HG03039 (cell line): Measurements from ENCODE around the gene NUP155.
"Not testable (repeated sequence)": the region's sequence is repeated elsewhere in the genome, so short reads cannot be mapped to it uniquely, and the experiment has no call there.

Experiments
- ATAC-seq: cut with Tn5 transposase; IDR thresholded peaks from one replicate; pipeline ENCODE4 v1.9.1; 2021; ENCODE audit warnings: mild to moderate bottlenecking, moderate library complexity; ENCODE audit not compliant: unreplicated experiment

NUP155 gene

GRCh38 chr5:37370864-37371726, at the start of gene NUP155:
Gene NUP155 (minus strand): TSS chr5:37371106. CDS start chr5:37370977, 129 bp downstream.
- ATAC-seq: peak; percentile 95

GRCh38 chr5:37417347-37417746, 46.4 kb upstream of the NUP155 start:
- ATAC-seq: no peak

- ATAC-seq: not testable (repeated sequence)
These were observed 44.5 kb upstream of the NUP155 start for GRCh38 chr5:37415456-37415855.

- ATAC-seq: no peak
These were observed 41.6 kb upstream of the NUP155 start for GRCh38 chr5:37412515-37412914.

- no peak for ATAC-seq
These were observed 29.6 kb upstream of the NUP155 start for GRCh38 chr5:37400501-37400900.

GRCh38 chr5:37396352-37396751, 25.4 kb upstream of the NUP155 start:
- ATAC-seq: no peak

- no peak for ATAC-seq
These were observed 20.7 kb upstream of the NUP155 start for GRCh38 chr5:37391591-37391990.

GRCh38 chr5:37379100-37379628, 8.3 kb upstream of the NUP155 start, which contains the start of gene WDR70:
Gene WDR70 (plus strand): TSS chr5:37379318. CDS start chr5:37379368, 50 bp downstream.
- ATAC-seq: peak; percentile 99

GRCh38 chr5:37378066-37378465, 7.2 kb upstream of the NUP155 start:
- ATAC-seq: not testable (repeated sequence)

- no peak for ATAC-seq
These were observed 4.2 kb upstream of the NUP155 start for GRCh38 chr5:37375091-37375490.

GRCh38 chr5:37370550-37370863, 399 bp downstream of the NUP155 start:
- ATAC-seq: peak; percentile 39

GRCh38 chr5:37355161-37355560, 15.7 kb downstream of the NUP155 start:
- no peak for ATAC-seq

GRCh38 chr5:37342741-37343140, 28.2 kb downstream of the NUP155 start:
- ATAC-seq: not testable (repeated sequence)

- not testable (repeated sequence) for ATAC-seq
These were observed 36.2 kb downstream of the NUP155 start for GRCh38 chr5:37334754-37335153.

- ATAC-seq: no peak
These were observed 44.4 kb downstream of the NUP155 start for GRCh38 chr5:37326536-37326935.

GRCh38 chr5:37323607-37324006, 47.3 kb downstream of the NUP155 start:
- no peak for ATAC-seq

GRCh38 chr5:37319037-37319782, 51.7 kb downstream of the NUP155 start:
- ATAC-seq: no peak

GRCh38 chr5:37316027-37316426, 54.9 kb downstream of the NUP155 start:
- ATAC-seq: no peak

- no peak for ATAC-seq
These were observed 60.5 kb downstream of the NUP155 start for GRCh38 chr5:37310360-37310759.

GRCh38 chr5:37308793-37309192, 62.1 kb downstream of the NUP155 start:
- no peak for ATAC-seq

- ATAC-seq: no peak
These were observed 66.0 kb downstream of the NUP155 start for GRCh38 chr5:37304888-37305287.

GRCh38 chr5:37296313-37296712, 74.6 kb downstream of the NUP155 start:
- not testable (repeated sequence) for ATAC-seq
